Vagina (tissue), 2 donors: ENCODE measurements around the gene GRK5. TPM values are rescaled to one million over a fixed set of nuclear protein-coding genes. Genes with fewer than 3 reads are reported as not detected.

Experiments
- DNase-seq, 2 donors: peaks; one replicate each; pipeline ENCODE4 v3.0.0-alpha.2; 2017; ENCODE audit errors: extremely low spot score in 2 of 2
- H3K27ac ChIP-seq: fragments of 200-600 bp; sonication (generic); one replicate; pipeline ENCODE4 v1.5.1; 2019
- H3K27me3 ChIP-seq: fragments of 200-600 bp; sonication (generic); one replicate; pipeline ENCODE4 v1.5.1; 2019
- H3K36me3 ChIP-seq, 2 donors: fragments of 200-600 bp; sonication (generic); one replicate each; pipeline ENCODE4 v1.5.1; 2017 to 2019
- H3K4me1 ChIP-seq: fragments of 200-600 bp; sonication (generic); one replicate; pipeline ENCODE4 v1.5.1; 2019
- H3K4me3 ChIP-seq, 2 donors: fragments of 200-600 bp; sonication (generic); 1 replicate in 1 of 2; 2 replicates in 1 of 2; pipeline ENCODE4 v1.5.1; 2016 to 2019
- H3K9me3 ChIP-seq: fragments of 200-600 bp; sonication (generic); one replicate; pipeline ENCODE4 v1.5.1; 2019
- POLR2A ChIP-seq, 2 donors: fragments of 450-650 bp; IDR thresholded peaks; one replicate each; pipeline ENCODE4 v1.6.1; 2017; ENCODE audit warnings: antibody characterized with exemption in 2 of 2, mild to moderate bottlenecking in 2 of 2, moderate library complexity in 2 of 2
- POLR2AphosphoS5 ChIP-seq, 2 donors: sonication (generic); formaldehyde crosslinking; IDR thresholded peaks; one replicate each; pipeline ENCODE4 v1.9.0; 2017; ENCODE audit warnings: antibody characterized with exemption in 2 of 2, mild to moderate bottlenecking in 2 of 2, low read depth in 1 of 2; ENCODE audit not compliant: insufficient read depth in 1 of 2
- intact Hi-C: fragments of 100-400 bp; cut with DNase I; formaldehyde crosslinking; loops from one replicate; pipeline ENCODE4 v1.15.1; 2023
- total RNA-seq: library from RNA; depleted of rRNA; stranded (reverse); fragments of >200 nt; gene quantifications from one replicate; pipeline ENCODE4 v1.2.3, GENCODE V29; 2016
- TF ChIP-seq, protein P1 (sequence below), 3 experiments: fragments of 450-650 bp in 2 of 3; fragments of 200-600 bp in 1 of 3; sonication (generic) in 1 of 3; IDR thresholded peaks; one replicate each; pipeline ENCODE4 v1.5.1; 2017 to 2019; ENCODE audit warnings: antibody characterized with exemption in 3 of 3, mild to moderate bottlenecking in 2 of 3, moderate library complexity in 2 of 3

GRK5 gene
- total RNA-seq, 1 donor from 2014 or later: 16.5 TPM

DNA sequence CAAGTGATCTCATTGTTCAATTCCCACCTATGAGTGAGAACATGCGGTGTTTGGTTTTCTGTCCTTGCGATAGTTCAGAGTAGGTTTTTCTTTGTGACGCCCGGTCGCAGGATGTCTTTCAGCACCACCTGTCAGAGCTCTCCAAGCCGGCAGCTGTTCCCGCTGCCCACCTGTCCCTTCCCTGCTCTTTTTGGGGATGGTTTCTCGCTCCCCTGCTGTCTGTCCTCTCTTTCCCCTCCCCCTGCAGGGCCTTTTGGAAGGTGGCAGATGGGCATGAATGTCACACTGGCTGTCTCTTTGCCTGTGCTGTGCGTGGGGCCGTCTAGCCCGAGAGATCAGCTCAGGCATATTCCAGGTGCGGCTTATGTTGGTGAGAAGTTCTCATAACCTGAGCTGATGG is 137.0 kb downstream of the GRK5 start:
- H3K4me3 ChIP-seq: no peak overlapping the region
- H3K27ac ChIP-seq: no peak overlapping the region
- H3K9me3 ChIP-seq: no peaks in the 10 kb centered on the region
- intact Hi-C loops: no loop called here
- H3K27me3 ChIP-seq: no peaks in the 10 kb centered on the region
- DNase-seq: no peak
- no peak for TF ChIP-seq POLR2AphosphoS5 (IDR thresholded peaks at IDR 0.05; ENCODE audit: insufficient read depth in 1 of 2, low read depth in 1 of 2)
- no peak for TF ChIP-seq POLR2A (IDR thresholded peaks at IDR 0.05)
- TF ChIP-seq, protein P1, sequence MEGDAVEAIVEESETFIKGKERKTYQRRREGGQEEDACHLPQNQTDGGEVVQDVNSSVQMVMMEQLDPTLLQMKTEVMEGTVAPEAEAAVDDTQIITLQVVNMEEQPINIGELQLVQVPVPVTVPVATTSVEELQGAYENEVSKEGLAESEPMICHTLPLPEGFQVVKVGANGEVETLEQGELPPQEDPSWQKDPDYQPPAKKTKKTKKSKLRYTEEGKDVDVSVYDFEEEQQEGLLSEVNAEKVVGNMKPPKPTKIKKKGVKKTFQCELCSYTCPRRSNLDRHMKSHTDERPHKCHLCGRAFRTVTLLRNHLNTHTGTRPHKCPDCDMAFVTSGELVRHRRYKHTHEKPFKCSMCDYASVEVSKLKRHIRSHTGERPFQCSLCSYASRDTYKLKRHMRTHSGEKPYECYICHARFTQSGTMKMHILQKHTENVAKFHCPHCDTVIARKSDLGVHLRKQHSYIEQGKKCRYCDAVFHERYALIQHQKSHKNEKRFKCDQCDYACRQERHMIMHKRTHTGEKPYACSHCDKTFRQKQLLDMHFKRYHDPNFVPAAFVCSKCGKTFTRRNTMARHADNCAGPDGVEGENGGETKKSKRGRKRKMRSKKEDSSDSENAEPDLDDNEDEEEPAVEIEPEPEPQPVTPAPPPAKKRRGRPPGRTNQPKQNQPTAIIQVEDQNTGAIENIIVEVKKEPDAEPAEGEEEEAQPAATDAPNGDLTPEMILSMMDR (IDR thresholded peaks at IDR 0.05): no peak
- no peaks in the 10 kb centered on the region for H3K36me3 ChIP-seq
- H3K4me1 ChIP-seq: peaks cover 35% of the 10 kb centered on the region

DNA sequence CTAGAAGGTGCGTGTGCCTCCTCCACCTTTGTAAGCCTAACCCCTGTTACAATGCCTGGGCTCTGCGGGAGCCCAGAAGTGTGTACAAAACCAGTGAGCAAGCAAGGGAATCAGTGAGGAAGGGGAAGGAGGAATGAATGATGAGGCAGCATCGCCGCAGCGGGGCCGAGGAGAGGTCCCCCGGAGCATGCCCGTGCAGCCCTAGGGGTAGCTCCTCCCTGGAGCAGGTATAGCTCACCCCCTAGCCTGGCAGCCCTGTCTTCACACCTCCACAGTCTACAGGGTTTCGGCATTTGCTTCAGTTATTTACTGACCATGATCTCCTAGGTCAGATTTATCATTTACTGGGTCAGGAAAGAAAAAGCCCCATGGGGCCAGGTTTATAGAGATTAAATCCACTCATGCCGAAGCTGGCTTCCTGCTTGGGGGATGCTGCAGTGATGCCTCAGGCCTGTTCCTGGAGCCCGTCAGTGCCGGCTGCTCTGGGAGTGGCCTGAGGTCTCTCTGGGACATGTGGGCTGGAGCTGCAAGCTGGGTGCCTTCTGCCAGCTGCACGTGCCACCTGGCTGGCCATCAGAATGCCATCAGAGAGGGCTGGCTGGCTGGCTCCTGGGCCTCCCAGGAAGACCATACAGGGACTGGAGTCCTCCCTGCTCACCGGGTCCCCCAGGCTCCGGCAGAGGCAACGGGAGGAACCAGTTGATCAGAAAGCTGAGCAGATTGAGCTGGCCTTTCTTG is 138.9 kb downstream of the GRK5 start:
- Histone ChIP-seq H3K27ac (no peak overlapping the region), H3K27me3 (no peaks in the 10 kb centered on the region), H3K36me3 (no peaks in the 10 kb centered on the region), H3K4me3 (no peak overlapping the region), H3K4me1 (peaks cover 33% of the 10 kb centered on the region), H3K9me3 (no peaks in the 10 kb centered on the region)
- no peak for DNase-seq
- TF ChIP-seq POLR2A (IDR thresholded peaks at IDR 0.05) (no peak), POLR2AphosphoS5 (IDR thresholded peaks at IDR 0.05; ENCODE audit: insufficient read depth in 1 of 2, low read depth in 1 of 2) (no peak)
- TF ChIP-seq, protein P1 (IDR thresholded peaks at IDR 0.05): no peak
- intact Hi-C loops: no loop called here

DNA sequence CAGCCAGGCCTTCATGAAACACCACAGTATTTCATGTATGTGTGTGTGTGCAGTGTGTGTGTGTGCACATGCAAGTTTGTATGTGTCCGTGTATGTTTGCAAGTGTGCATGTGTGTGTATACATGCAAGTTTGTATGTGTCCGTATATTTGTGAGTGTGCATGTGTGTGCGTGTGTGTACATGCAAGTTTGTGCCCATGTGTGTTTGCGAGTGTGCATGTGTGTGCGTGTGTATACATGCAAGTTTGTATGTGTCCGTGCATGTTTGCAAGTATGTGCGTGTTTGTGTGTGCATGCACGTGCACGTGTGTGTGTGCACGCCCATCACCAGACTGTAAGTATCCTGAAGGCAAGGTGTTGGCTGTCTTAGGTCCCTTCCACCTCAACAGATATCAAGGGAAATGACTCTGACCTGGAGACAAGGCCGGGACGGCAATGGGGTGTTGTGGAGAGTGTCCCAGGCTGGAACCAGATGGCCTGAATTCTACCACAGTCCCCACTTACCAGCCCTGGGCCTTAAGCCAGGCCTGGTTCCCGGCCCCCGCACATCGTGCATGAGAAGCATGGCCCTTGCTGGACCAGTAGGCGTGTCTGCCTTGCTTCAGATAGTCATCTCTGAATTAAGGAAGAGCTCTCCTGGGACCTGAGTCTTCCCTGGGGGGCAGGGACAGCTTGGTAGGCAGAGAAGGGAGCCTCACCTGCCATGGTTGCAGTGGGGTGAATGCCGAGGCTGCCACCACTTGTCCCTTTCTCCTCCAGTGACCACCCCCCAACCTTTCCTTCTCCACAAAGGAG is 140.0 kb downstream of the GRK5 start:
- no peaks in the 10 kb centered on the region for H3K9me3 ChIP-seq
- intact Hi-C loops: no loop called here
- TF ChIP-seq POLR2A (IDR thresholded peaks at IDR 0.05) (no peak), POLR2AphosphoS5 (IDR thresholded peaks at IDR 0.05; ENCODE audit: insufficient read depth in 1 of 2, low read depth in 1 of 2) (no peak)
- TF ChIP-seq, protein P1 (IDR thresholded peaks at IDR 0.05): no peak
- H3K27ac ChIP-seq: no peak overlapping the region
- no peak overlapping the region for H3K4me3 ChIP-seq
- H3K36me3 ChIP-seq: no peaks in the 10 kb centered on the region
- no peak for DNase-seq
- no peaks in the 10 kb centered on the region for H3K27me3 ChIP-seq
- H3K4me1 ChIP-seq: peaks cover 26% of the 10 kb centered on the region

DNA sequence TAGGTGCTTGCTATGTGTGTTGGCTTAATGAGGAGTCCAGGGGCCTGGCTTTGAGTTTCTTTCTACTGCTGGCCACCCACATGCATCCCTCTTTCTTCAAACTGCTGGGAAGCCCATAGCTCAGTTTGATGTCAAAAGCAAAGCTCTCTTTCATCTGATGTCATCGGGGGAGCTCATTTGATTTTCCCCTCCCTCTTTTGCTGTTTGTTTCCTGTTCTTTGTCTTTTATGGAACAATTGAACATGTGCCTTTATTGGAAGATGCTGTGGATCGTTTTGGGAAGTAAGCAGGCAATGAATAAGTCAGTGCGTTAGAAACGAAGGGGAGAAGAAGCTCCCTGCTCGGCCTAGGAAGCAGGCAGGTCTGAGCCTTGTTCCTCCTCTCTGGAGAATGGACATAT is 140.7 kb downstream of the GRK5 start:
- Histone ChIP-seq H3K27me3 (no peaks in the 10 kb centered on the region), H3K9me3 (no peaks in the 10 kb centered on the region), H3K36me3 (no peaks in the 10 kb centered on the region), H3K4me3 (no peak overlapping the region), H3K4me1 (peaks cover 21% of the 10 kb centered on the region), H3K27ac (no peak overlapping the region)
- TF ChIP-seq POLR2AphosphoS5 (IDR thresholded peaks at IDR 0.05; ENCODE audit: insufficient read depth in 1 of 2, low read depth in 1 of 2) (no peak), POLR2A (IDR thresholded peaks at IDR 0.05) (no peak)
- TF ChIP-seq, protein P1 (IDR thresholded peaks at IDR 0.05): no peak
- DNase-seq: no peak
- intact Hi-C loops: no loop called here
